ENCODE measurements around the gene SLCO3A1.

The SLCO3A1 gene

DNA sequence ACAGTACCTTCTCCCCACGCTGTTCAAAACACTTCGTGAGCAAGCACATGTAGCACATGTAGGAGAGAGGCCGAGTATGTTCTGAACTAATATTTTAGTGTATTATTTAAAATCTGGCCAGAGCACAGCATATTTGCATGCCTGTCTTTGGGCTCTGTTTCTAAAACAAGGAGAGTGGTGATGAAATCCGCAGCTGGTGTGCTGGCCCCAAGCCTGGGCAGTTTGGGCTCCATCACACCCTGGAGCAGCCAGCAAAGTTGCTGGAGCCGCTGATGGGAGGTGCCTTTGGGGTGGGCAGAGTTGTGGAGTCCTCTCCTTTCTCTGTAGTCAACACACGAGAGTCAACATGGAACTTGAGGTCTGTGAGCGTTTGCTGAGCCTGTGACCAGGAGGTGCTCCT, 116.6 kb downstream of the SLCO3A1 start:
- WGBS: 90% methylated on average over 7 of the region's 7 CpGs
- H3K27me3 ChIP-seq (ENCODE audit: insufficient read depth, low read length): no peaks in the 10 kb centered on the region
- no peak overlapping the region for H3K4me3 ChIP-seq (ENCODE audit: low read length)
- H3K9me3 ChIP-seq (ENCODE audit: insufficient read depth, low read depth, low read length): no peaks in the 10 kb centered on the region
- peaks cover 14% of the 10 kb centered on the region; the same call in 1 of the 2 replicates for H3K4me1 ChIP-seq (ENCODE audit: insufficient read depth, low read length)
- H3K9ac ChIP-seq (ENCODE audit: low read depth, low read length): no peak overlapping the region
- no peaks in the 10 kb centered on the region for H3K36me3 ChIP-seq (ENCODE audit: insufficient read depth, low read length)
- H3K27ac ChIP-seq (ENCODE audit: low read depth, low read length): no peak overlapping the region

DNA sequence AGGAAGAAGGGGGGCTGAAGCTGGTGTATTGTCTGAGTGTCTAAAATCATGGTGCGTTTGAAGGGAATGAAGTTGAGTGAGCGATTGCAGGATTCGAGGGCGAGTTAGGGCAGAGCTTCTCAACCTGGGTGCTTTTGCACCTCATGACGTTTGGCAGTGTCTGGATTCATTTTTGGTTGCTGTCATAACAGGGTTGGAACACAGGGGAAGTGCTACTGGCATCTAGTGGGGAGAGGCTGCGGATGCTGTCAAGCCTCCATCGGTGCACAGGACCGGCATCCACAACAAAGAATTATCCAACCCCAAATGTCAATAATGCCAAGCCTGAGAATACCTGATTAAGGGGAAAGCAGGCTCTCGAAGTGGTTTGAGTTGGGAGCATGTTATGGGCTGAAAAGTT, 120.0 kb downstream of the SLCO3A1 start:
- Histone ChIP-seq H3K27ac (ENCODE audit: low read depth, low read length) (no peak overlapping the region), H3K4me3 (ENCODE audit: low read length) (no peak overlapping the region), H3K36me3 (ENCODE audit: insufficient read depth, low read length) (no peaks in the 10 kb centered on the region), H3K9me3 (ENCODE audit: insufficient read depth, low read depth, low read length) (no peaks in the 10 kb centered on the region), H3K27me3 (ENCODE audit: insufficient read depth, low read length) (no peaks in the 10 kb centered on the region), H3K4me1 (ENCODE audit: insufficient read depth, low read length) (no peaks in the 10 kb centered on the region), H3K9ac (ENCODE audit: low read depth, low read length) (no peak overlapping the region)
- 86% methylated on average over 8 of the region's 9 CpGs for WGBS

DNA sequence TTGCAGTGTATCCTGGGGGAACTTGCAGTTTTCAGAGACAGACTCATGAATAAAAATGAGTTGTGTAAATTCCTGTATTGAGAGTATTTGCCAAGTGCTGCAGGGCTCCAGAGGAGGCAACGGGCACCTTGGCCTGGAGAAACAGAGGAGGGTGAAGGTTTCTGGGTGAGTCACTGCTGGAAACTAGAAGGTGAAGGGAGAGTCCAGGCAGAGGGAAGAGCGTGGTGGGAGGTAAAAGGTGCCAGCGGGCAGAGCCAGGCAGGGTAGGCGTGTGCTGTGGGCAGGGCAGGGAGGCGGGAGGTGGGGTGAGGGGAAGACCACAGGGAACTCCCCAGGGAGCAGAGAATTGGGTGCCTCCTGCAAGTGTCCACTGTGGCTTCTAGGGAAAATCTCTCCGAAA, 120.8 kb downstream of the SLCO3A1 start:
- Histone ChIP-seq H3K9ac (ENCODE audit: low read depth, low read length) (no peak overlapping the region), H3K27me3 (ENCODE audit: insufficient read depth, low read length) (no peaks in the 10 kb centered on the region), H3K4me3 (ENCODE audit: low read length) (no peak overlapping the region), H3K9me3 (ENCODE audit: insufficient read depth, low read depth, low read length) (no peaks in the 10 kb centered on the region), H3K36me3 (ENCODE audit: insufficient read depth, low read length) (no peaks in the 10 kb centered on the region), H3K27ac (ENCODE audit: low read depth, low read length) (no peak overlapping the region), H3K4me1 (ENCODE audit: insufficient read depth, low read length) (no peaks in the 10 kb centered on the region)
- WGBS: 89% methylated on average over 6 of the region's 6 CpGs

DNA sequence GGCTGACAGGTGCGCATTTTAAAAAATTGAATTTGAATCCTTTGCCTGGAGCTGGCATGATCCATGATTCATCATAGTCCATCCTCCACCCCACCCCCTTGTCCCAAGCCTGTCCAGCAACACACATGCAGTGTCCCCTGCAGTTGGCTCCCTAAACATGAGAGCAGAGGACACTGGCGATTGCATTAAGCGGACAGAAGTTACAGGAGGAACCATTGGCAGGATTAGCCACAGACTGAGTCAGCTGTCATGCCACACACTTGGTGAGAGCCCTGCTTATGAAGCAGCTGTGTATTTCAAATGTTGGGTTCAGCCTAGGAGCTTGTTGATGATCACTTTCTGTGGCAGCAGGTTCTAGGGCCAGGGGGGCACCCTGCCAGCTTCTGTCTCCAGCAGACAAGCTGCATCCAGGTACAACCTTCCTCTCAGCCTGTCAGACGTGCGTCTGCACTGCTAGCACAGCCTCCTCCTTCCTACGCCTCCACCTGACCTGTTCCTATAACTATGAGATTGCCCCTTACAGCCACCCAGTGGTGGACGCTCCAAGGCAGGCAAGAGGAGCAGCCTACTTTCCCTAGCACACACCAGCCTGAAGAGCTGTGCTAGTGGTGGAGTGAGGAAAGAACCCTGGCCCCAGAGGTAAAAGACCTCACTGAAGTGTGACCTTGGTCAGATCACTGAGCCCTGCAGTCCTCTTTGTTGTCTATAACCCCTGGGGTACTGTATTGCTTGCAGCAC, 121.9 kb downstream of the SLCO3A1 start:
- Histone ChIP-seq H3K4me3 (ENCODE audit: low read length) (no peak overlapping the region), H3K36me3 (ENCODE audit: insufficient read depth, low read length) (no peaks in the 10 kb centered on the region)

DNA sequence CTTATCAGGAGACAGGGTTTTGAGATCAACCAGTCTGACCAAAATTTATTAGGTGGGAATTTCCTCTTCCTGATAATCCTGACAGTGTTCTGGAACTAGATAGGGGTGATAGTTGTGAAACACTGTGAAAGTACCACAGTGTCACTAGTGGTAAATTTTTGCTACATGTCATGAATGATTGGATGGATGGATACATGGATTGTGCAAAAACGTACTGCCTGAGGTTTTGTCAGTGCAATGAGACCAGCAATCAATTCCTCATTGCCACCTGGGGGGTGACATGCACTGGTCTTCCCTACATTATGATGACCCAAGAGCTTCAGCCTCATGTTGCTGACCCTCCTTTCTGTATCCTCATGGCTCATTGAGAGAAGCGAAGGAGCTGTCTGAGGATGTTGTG, 123.5 kb downstream of the SLCO3A1 start:
- H3K27me3 ChIP-seq (ENCODE audit: insufficient read depth, low read length): no peaks in the 10 kb centered on the region
- 91% methylated on average over 2 of the region's 2 CpGs for WGBS

More for the DNA sequence above, 121.9 kb downstream of the SLCO3A1 start:
- Histone ChIP-seq H3K4me1 (ENCODE audit: insufficient read depth, low read length) (no peaks in the 10 kb centered on the region), H3K27me3 (ENCODE audit: insufficient read depth, low read length) (no peaks in the 10 kb centered on the region), H3K27ac (ENCODE audit: low read depth, low read length) (no peak overlapping the region), H3K9ac (ENCODE audit: low read depth, low read length) (no peak overlapping the region), H3K9me3 (ENCODE audit: insufficient read depth, low read depth, low read length) (no peaks in the 10 kb centered on the region)
- 87% methylated on average over 7 of the region's 7 CpGs for WGBS

DNA sequence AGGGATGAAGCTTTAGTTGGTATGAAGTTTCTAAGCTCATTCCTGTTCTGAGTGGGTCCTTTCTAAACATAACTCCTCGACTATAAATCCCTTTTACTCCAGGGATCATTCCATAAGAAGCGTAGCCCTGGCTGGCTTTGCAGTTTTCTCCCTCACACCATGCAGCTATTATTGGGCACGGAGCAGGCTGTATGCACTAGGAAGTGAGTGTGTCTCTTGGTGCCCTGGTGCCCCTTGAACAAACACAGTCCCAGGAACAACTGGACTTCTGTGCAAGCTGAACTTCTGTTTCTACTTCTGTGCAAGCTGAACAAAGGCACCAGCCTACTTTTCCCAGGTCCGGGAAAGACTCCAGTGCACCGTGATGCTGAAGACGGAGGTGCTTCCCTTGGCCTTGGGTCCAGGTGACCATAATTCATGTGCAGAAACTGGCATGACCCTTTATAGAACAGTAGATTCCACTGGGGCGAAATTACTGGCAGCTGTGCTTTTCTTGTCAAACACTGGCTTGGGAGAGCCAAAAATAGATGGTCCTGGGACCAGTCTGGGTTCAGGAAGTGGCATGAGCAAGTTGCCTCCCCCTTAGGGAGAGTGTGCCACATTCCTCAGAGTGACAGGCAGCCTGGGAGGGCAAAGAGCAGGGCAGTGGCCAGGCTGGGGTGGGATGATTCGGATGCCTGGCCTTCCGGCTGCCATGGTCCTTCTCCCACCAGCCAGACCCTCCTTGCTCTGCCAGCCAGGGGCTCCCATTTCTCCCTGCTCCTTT, 127.2 kb downstream of the SLCO3A1 start:
- Histone ChIP-seq H3K36me3 (ENCODE audit: insufficient read depth, low read length) (no peaks in the 10 kb centered on the region), H3K4me1 (ENCODE audit: insufficient read depth, low read length) (no peaks in the 10 kb centered on the region), H3K9me3 (ENCODE audit: insufficient read depth, low read depth, low read length) (no peaks in the 10 kb centered on the region), H3K4me3 (ENCODE audit: low read length) (no peak overlapping the region), H3K9ac (ENCODE audit: low read depth, low read length) (no peak overlapping the region), H3K27me3 (ENCODE audit: insufficient read depth, low read length) (no peaks in the 10 kb centered on the region), H3K27ac (ENCODE audit: low read depth, low read length) (no peak overlapping the region)
- 95% methylated on average over 9 of the region's 9 CpGs for WGBS

More for the DNA sequence above, 123.5 kb downstream of the SLCO3A1 start:
- Histone ChIP-seq H3K9ac (ENCODE audit: low read depth, low read length) (no peak overlapping the region), H3K4me3 (ENCODE audit: low read length) (no peak overlapping the region), H3K4me1 (ENCODE audit: insufficient read depth, low read length) (no peaks in the 10 kb centered on the region), H3K9me3 (ENCODE audit: insufficient read depth, low read depth, low read length) (no peaks in the 10 kb centered on the region), H3K36me3 (ENCODE audit: insufficient read depth, low read length) (no peaks in the 10 kb centered on the region), H3K27ac (ENCODE audit: low read depth, low read length) (no peak overlapping the region)

DNA sequence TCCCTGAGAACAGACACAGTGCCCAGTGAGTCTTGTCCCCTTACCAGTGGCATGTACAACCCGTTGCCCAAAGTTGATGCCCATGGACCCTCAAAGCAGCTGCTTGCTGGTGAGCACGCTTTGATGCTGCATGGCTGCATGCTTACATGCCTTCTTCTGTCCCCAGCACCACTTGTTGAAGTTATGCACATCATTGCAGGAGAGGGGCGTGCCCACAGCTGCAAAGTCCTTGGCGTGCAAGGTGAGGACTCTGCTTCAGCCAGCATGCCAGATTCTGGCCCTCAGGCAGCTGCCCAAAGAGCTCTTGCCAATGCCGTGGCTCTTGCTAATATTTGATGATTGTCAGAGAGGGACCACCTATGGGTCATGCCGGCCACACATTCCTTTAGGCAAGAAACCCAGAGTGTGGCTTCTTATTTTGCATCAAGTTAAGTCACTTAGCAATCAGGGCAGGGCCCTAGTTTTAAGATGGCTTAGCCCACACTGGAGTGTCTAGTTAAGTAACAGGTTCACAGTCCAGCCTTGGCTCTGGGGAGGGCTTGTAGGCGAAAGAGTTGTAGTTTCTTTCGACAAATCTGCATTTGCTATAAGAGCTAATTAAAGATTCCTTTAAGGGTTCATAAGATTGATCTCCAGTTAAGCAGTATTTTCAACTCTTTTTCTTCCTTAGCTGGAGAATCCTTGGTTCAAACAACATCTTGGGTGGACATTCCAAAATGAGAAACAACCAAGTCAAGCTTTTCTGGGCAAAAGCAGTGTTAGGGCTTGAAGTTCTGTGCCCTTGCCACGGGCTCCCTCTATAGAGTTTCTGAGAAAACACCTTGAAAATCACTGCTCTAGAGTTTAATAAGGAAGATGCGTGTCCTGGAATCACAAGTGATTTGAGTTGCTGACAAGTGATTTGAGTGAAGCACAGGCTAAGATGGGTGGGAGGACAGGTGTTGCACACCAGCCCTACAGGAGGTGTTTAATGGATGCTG, 128.6 kb downstream of the SLCO3A1 start:
- no peaks in the 10 kb centered on the region for H3K9me3 ChIP-seq (ENCODE audit: insufficient read depth, low read depth, low read length)
- no peak overlapping the region for H3K27ac ChIP-seq (ENCODE audit: low read depth, low read length)
- no peaks in the 10 kb centered on the region for H3K4me1 ChIP-seq (ENCODE audit: insufficient read depth, low read length)
- H3K4me3 ChIP-seq (ENCODE audit: low read length): no peak overlapping the region
- H3K27me3 ChIP-seq (ENCODE audit: insufficient read depth, low read length): no peaks in the 10 kb centered on the region
- no peak overlapping the region for H3K9ac ChIP-seq (ENCODE audit: low read depth, low read length)
- 90% methylated on average over 10 of the region's 10 CpGs for whole genome bisulfite sequencing
- no peaks in the 10 kb centered on the region for H3K36me3 ChIP-seq (ENCODE audit: insufficient read depth, low read length)

DNA sequence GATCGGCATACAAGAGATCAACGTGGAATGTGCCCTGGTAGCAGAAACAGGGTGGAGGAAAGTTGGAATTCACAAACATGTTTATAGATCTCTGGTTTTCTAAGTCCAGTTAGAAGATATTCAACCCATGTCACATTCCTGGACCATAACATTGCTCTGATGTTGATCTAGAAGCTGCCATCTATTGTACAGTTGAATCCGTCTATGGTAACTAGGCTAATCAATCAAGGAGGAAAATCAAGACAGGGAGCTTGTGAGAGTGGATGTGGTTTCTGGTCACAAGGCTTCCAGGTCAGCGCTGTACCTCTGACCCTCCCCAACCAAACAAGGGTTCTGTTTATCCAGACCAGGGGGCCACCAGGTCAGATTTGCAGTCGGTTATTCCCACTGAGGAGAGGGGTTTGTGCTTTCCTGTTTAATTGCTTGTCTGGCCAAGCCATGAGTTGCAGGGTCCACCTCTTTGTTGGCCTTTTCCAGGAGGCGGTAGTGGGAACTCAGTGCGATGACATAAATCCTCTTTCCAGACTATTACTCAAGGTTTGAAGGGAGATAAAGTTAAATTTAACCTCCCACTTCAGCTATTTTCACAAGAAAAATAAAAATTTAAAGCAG, 130.3 kb downstream of the SLCO3A1 start:
- no peaks in the 10 kb centered on the region for H3K27me3 ChIP-seq (ENCODE audit: insufficient read depth, low read length)
- no peaks in the 10 kb centered on the region for H3K4me1 ChIP-seq (ENCODE audit: insufficient read depth, low read length)
- H3K27ac ChIP-seq (ENCODE audit: low read depth, low read length): no peak overlapping the region
- no peaks in the 10 kb centered on the region for H3K9me3 ChIP-seq (ENCODE audit: insufficient read depth, low read depth, low read length)
- no peak overlapping the region for H3K4me3 ChIP-seq (ENCODE audit: low read length)
- H3K36me3 ChIP-seq (ENCODE audit: insufficient read depth, low read length): no peaks in the 10 kb centered on the region
- no peak overlapping the region for H3K9ac ChIP-seq (ENCODE audit: low read depth, low read length)
- WGBS: 95% methylated on average over 5 of the region's 7 CpGs

DNA sequence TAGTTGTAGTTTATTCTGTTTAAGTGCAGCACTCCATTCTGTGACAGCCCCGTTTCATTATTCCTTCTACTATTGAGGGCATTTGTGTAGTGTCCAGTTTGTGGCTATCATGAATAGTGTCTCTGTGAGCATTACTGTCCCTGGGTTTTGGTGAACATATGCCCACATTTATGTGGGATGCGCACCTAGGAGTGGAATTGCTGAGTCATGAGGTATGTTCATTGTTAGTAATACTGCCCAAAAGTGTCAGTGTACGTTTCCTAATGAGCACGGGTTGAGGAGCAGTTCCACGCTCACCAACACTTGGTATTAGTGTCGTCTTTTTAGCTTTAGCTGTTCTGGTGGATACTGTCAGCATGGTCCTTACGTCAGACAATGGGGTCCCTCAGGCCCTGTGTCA, 131.8 kb downstream of the SLCO3A1 start:
- Histone ChIP-seq H3K4me1 (ENCODE audit: insufficient read depth, low read length) (no peaks in the 10 kb centered on the region), H3K27me3 (ENCODE audit: insufficient read depth, low read length) (no peaks in the 10 kb centered on the region), H3K4me3 (ENCODE audit: low read length) (no peak overlapping the region), H3K27ac (ENCODE audit: low read depth, low read length) (no peak overlapping the region), H3K9ac (ENCODE audit: low read depth, low read length) (no peak overlapping the region), H3K9me3 (ENCODE audit: insufficient read depth, low read depth, low read length) (no peaks in the 10 kb centered on the region), H3K36me3 (ENCODE audit: insufficient read depth, low read length) (no peaks in the 10 kb centered on the region)
- WGBS: 95% methylated on average over 7 of the region's 7 CpGs

DNA sequence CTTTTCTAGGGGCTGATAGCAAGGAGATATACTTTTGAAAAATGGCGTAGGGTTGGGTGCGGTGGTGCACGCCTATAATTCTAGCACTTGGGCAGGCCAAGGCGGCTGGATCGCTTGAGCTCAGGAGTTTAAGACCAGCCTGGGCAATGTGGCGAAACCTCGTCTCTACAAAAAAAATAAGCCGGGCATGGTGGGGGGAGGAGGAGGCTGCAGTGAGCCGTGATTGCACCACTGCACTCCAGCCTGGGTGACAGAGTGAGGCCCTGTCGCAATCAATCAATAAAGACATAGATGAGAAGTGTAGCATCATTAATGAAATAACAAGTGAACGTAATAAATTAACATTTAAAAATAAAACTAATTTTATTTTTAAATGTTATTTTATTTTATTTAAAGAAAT, 134.6 kb downstream of the SLCO3A1 start:
- Histone ChIP-seq H3K36me3 (ENCODE audit: insufficient read depth, low read length) (no peaks in the 10 kb centered on the region), H3K9ac (ENCODE audit: low read depth, low read length) (no peak overlapping the region), H3K4me1 (ENCODE audit: insufficient read depth, low read length) (no peaks in the 10 kb centered on the region), H3K9me3 (ENCODE audit: insufficient read depth, low read depth, low read length) (no peaks in the 10 kb centered on the region), H3K4me3 (ENCODE audit: low read length) (no peak overlapping the region), H3K27ac (ENCODE audit: low read depth, low read length) (no peak overlapping the region), H3K27me3 (ENCODE audit: insufficient read depth, low read length) (no peaks in the 10 kb centered on the region)
- WGBS: 97% methylated on average over 10 of the region's 11 CpGs
